ENCODE measurements around the gene ATP8B3.

GRCh38 chr19:1848399-1849131, 36.5 kb upstream of the ATP8B3 start, which contains the start of gene REXO1:
- TF ChIP-seq, protein P1, sequence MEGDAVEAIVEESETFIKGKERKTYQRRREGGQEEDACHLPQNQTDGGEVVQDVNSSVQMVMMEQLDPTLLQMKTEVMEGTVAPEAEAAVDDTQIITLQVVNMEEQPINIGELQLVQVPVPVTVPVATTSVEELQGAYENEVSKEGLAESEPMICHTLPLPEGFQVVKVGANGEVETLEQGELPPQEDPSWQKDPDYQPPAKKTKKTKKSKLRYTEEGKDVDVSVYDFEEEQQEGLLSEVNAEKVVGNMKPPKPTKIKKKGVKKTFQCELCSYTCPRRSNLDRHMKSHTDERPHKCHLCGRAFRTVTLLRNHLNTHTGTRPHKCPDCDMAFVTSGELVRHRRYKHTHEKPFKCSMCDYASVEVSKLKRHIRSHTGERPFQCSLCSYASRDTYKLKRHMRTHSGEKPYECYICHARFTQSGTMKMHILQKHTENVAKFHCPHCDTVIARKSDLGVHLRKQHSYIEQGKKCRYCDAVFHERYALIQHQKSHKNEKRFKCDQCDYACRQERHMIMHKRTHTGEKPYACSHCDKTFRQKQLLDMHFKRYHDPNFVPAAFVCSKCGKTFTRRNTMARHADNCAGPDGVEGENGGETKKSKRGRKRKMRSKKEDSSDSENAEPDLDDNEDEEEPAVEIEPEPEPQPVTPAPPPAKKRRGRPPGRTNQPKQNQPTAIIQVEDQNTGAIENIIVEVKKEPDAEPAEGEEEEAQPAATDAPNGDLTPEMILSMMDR (CRISPR knock-in tag; IDR thresholded peaks at IDR 0.05), result peak; percentile 79
- TF ChIP-seq MAX (IDR thresholded peaks at IDR 0.05) (peak; percentile 36; the same call in 1 of the 2 replicates), USF2 (IDR thresholded peaks at IDR 0.05; ENCODE audit: low read depth, low read length) (no peak), USF2 (CRISPR knock-in tag; IDR thresholded peaks at IDR 0.05; ENCODE audit: borderline replicate concordance) (peak; percentile 38; the same call in 1 of the 2 replicates)
